Measurements from ENCODE around the gene D2HGDH. TPM values are rescaled to one million over a fixed set of nuclear protein-coding genes. Genes with fewer than 3 reads are reported as not detected.

The D2HGDH gene
- total and polyA plus RNA-seq, 2 of the 13 experiments (the other 11 are each of a cell fraction or from before 2014, with no cell fraction given): 19.2 to 20.3 TPM

- TF ChIP-seq SNAPC4 (CRISPR knock-in tag; IDR thresholded peaks at IDR 0.05): no peak
- peak; percentile 18; the same call in 1 of the 2 replicates for TF ChIP-seq ZNF546 (CRISPR knock-in tag; conservative IDR thresholded peaks at IDR 0.05)
- no peak for TF ChIP-seq ZNF512 (CRISPR knock-in tag; IDR thresholded peaks at IDR 0.05)
- TF ChIP-seq ZNF274 (CRISPR knock-in tag; IDR thresholded peaks at IDR 0.05): no peak; the same call in 1 of the 2 replicates
- TF ChIP-seq SIN3A (IDR thresholded peaks at IDR 0.05; ENCODE audit: borderline replicate concordance, low read depth, low read length): peak; percentile 43; the same call in 1 of the 2 replicates
- TF ChIP-seq RNF219 (CRISPR knock-in tag; IDR thresholded peaks at IDR 0.05): no peak
- no peak for TF ChIP-seq ZKSCAN8 (CRISPR knock-in tag; IDR thresholded peaks at IDR 0.05; ENCODE audit: borderline replicate concordance)
- TF ChIP-seq MAZ (IDR thresholded peaks at IDR 0.05; ENCODE audit: borderline replicate concordance, low read depth, low read length): peak; percentile 50; the same call in 1 of the 2 replicates
- peak; percentile 82; the same call in 1 of the 2 replicates for TF ChIP-seq MAZ (CRISPR knock-in tag; IDR thresholded peaks at IDR 0.05; ENCODE audit: low read depth)
- peak; percentile 47 for TF ChIP-seq SP5 (CRISPR knock-in tag; IDR thresholded peaks at IDR 0.05; ENCODE audit: borderline replicate concordance, low read depth)
- no peak for TF ChIP-seq WIZ (CRISPR knock-in tag; IDR thresholded peaks at IDR 0.05)
- TF ChIP-seq ZNF770 (CRISPR knock-in tag; IDR thresholded peaks at IDR 0.05): peak; percentile 44; the same call in 1 of the 2 replicates
- 0 out of 2 replicates have a peak, but pooled peaks have one; percentile 11 for TF ChIP-seq NFYB (CRISPR knock-in tag; IDR thresholded peaks at IDR 0.05)
These were observed 32.0 kb upstream of the D2HGDH start (continued) for GRCh38 chr2:241702155-241703031.

Measured in HepG2 (cell line).